NCI-H1436 treated with DMSO at 0.1 percent for 48 hours (cell line): Measurements from ENCODE around the gene DMTF1.

Experiments
- DNase-seq: peaks from one replicate; lab custom pipeline; 2025; lab: John Stamatoyannopoulos, UW

DMTF1 gene

GRCh38 chr7:87146740-87147386 is 5.4 kb upstream of the DMTF1 start:
- DNase-seq = no peak

- DNase-seq = no peak
Observed at GRCh38 chr7:87147500-87147899, 4.8 kb upstream of the DMTF1 start.

GRCh38 chr7:87148332-87148955 is 3.8 kb upstream of the DMTF1 start:
- no peak for DNase-seq

GRCh38 chr7:87151002-87151728 is 1.1 kb upstream of the DMTF1 start:
- DNase-seq = no peak

GRCh38 chr7:87151729-87152111 is 533 bp upstream of the DMTF1 start:
- no peak for DNase-seq

GRCh38 chr7:87152897-87153641 is 816 bp downstream of the DMTF1 start:
- DNase-seq = no peak

GRCh38 chr7:87154166-87154565 is 1.9 kb downstream of the DMTF1 start:
- DNase-seq = no peak

GRCh38 chr7:87154569-87154968 is 2.3 kb downstream of the DMTF1 start:
- no peak for DNase-seq

GRCh38 chr7:87155788-87156187 is 3.5 kb downstream of the DMTF1 start:
- no peak for DNase-seq

GRCh38 chr7:87156709-87157108 is 4.5 kb downstream of the DMTF1 start:
- DNase-seq = no peak

GRCh38 chr7:87159538-87159937 is 7.3 kb downstream of the DMTF1 start:
- no peak for DNase-seq

- no peak for DNase-seq
Observed at GRCh38 chr7:87164433-87164832, 12.2 kb downstream of the DMTF1 start.

GRCh38 chr7:87170828-87171227 is 18.6 kb downstream of the DMTF1 start:
- DNase-seq = no peak

GRCh38 chr7:87171282-87171934 is 19.2 kb downstream of the DMTF1 start:
- no peak for DNase-seq

- no peak for DNase-seq
Observed at GRCh38 chr7:87173471-87173870, 21.2 kb downstream of the DMTF1 start.

- DNase-seq = no peak
Observed at GRCh38 chr7:87178320-87178719, 26.1 kb downstream of the DMTF1 start.

- DNase-seq = no peak
Observed at GRCh38 chr7:87179180-87179579, 26.9 kb downstream of the DMTF1 start.

- no peak for DNase-seq
Observed at GRCh38 chr7:87187120-87187519, 34.9 kb downstream of the DMTF1 start.

- DNase-seq = no peak
Observed at GRCh38 chr7:87188930-87189329, 36.7 kb downstream of the DMTF1 start.

- no peak for DNase-seq
Observed at GRCh38 chr7:87190783-87191182, 38.5 kb downstream of the DMTF1 start.

GRCh38 chr7:87192784-87193487 is 40.7 kb downstream of the DMTF1 start:
- DNase-seq = no peak

GRCh38 chr7:87193912-87194311 is 41.7 kb downstream of the DMTF1 start:
- no peak for DNase-seq
